ENCODE data around the gene OR5AP2. TPM values are rescaled to one million over a fixed set of nuclear protein-coding genes. Genes with fewer than 3 reads are reported as not detected.

The OR5AP2 gene
- total RNA-seq, 1 experiment from 2014 or later: not detected

GRCh38 chr11:56663386-56663785 is 21.1 kb upstream of the OR5AP2 start, which contains the start of gene OR5AR1:
OR5AR1 (plus strand) TSS chr11:56663686; CDS start chr11:56663686, 0 bp downstream.
- peaks cover under 1 to 26% (median 18%) of the 10 kb centered on the region in 3 experiments; a peak in 6 of 7 replicates for H3K36me3 Mint-ChIP-seq (ENCODE audit: insufficient read depth in 1 of 3, low read depth in 3 of 3)
- H3K9me3 Mint-ChIP-seq: peaks cover 0 to 9% of the 10 kb centered on the region in 2 experiments
- Histone ChIP-seq H4K8ac (replicated peaks; ENCODE audit: insufficient read length, low read depth, low read length) (no peak within 1 kb of the TSS), H3K79me1 (ENCODE audit: insufficient read depth, low read depth, low read length, poor library complexity, severe bottlenecking) (no peaks in the 10 kb centered on the region), H4K20me1 (ENCODE audit: control insufficient read depth, insufficient read depth, insufficient read length) (no peaks in the 10 kb centered on the region), H4K91ac (ENCODE audit: insufficient read length, low read depth, low read length) (no peak within 1 kb of the TSS), H3K9me3 (ENCODE audit: control insufficient read depth, low read depth, low read length) (no peaks in the 10 kb centered on the region), H3K27ac (ENCODE audit: insufficient read length, low read depth, low read length) (no peak within 1 kb of the TSS), H3K23ac (ENCODE audit: insufficient read length, low read depth, low read length) (no peak within 1 kb of the TSS), H2BK5ac (ENCODE audit: insufficient read length, low read length) (no peak within 1 kb of the TSS), H3K23me2 (ENCODE audit: insufficient read length, low read depth, low read length, poor library complexity, severe bottlenecking) (no peaks in the 10 kb centered on the region), H3K4me1 (ENCODE audit: insufficient read depth, low read length) (no peaks in the 10 kb centered on the region), H2BK15ac (ENCODE audit: low read depth, low read length) (no peak within 1 kb of the TSS), H3K4ac (ENCODE audit: low read depth, low read length) (no peak within 1 kb of the TSS), H3K4me2 (ENCODE audit: insufficient read depth, insufficient read length, low read length) (no peak within 1 kb of the TSS), H3K14ac (ENCODE audit: insufficient read depth, low read length) (no peak within 1 kb of the TSS), H3K79me2 (ENCODE audit: insufficient read depth, low read length) (no peaks in the 10 kb centered on the region), H3K18ac (ENCODE audit: insufficient read length, low read depth, low read length) (no peak within 1 kb of the TSS), H4K5ac (ENCODE audit: insufficient read length, low read depth, low read length) (no peak within 1 kb of the TSS), H2BK120ac (ENCODE audit: low read depth, low read length, poor library complexity, severe bottlenecking) (no peak within 1 kb of the TSS), H2AFZ (ENCODE audit: low read length) (no peak within 1 kb of the TSS), H2BK12ac (ENCODE audit: insufficient read length, low read depth, low read length) (no peak within 1 kb of the TSS), H3K9ac (ENCODE audit: extremely low read depth, insufficient read length, low read length) (no peak within 1 kb of the TSS), H3K56ac (ENCODE audit: insufficient read length, low read depth, low read length) (no peak within 1 kb of the TSS), H2AK5ac (ENCODE audit: insufficient read length, low read length) (no peak within 1 kb of the TSS), H3K27me3 (ENCODE audit: insufficient read depth, low read length) (no peaks in the 10 kb centered on the region), H3T11ph (ENCODE audit: low read length) (no peak within 1 kb of the TSS), H2BK20ac (ENCODE audit: low read depth, low read length, poor library complexity, severe bottlenecking) (no peak within 1 kb of the TSS)
- no CpG with 5 or more reads among the region's 2 CpGs for WGBS (ENCODE audit: extremely low coverage, insufficient read length, low lambda C conversion rate)
- no peak within 1 kb of the TSS; a peak in 1 of 7 replicates for H3K27ac Mint-ChIP-seq
- peaks cover 33 to 37% of the 10 kb centered on the region in 2 experiments for H3K4me1 Mint-ChIP-seq
- no peak within 1 kb of the TSS for H3K4me3 Mint-ChIP-seq
- no peak for DNase-seq
- H3K27me3 Mint-ChIP-seq (ENCODE audit: low read depth): no peaks in the 10 kb centered on the region
- no peak for TF ChIP-seq CTCF (conservative IDR thresholded peaks at IDR 0.05)
